ENCODE data around the gene GPR25. TPM values are rescaled to one million over a fixed set of nuclear protein-coding genes. Genes with fewer than 3 reads are reported as not detected.

The GPR25 gene
- total RNA-seq, 1 donor: not detected

DNA sequence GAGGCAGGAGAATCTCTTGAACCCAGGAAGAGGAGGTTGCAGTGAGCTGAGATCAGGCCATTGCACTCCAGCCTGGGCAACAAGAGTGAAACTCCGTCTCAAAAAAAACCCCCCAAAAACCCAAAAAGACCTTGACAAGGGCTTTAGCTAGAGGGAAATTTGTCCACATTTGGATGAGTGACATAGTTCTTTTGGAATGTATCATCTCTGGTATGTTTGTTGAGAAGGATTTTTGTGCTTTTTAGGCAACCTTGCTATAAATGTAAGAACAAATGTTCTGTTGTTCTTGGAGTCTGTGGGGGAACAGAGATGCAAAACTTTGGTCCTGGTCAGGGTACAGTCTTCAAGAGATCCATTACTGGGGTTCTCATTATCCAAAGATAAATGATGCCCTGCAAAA, 50.8 kb downstream of the GPR25 start:
- DNase-seq (ENCODE audit: low read depth): no peak
- H3K4me3 ChIP-seq (ENCODE audit: low read depth, low read length): no peak overlapping the region
- TF ChIP-seq, protein P1, sequence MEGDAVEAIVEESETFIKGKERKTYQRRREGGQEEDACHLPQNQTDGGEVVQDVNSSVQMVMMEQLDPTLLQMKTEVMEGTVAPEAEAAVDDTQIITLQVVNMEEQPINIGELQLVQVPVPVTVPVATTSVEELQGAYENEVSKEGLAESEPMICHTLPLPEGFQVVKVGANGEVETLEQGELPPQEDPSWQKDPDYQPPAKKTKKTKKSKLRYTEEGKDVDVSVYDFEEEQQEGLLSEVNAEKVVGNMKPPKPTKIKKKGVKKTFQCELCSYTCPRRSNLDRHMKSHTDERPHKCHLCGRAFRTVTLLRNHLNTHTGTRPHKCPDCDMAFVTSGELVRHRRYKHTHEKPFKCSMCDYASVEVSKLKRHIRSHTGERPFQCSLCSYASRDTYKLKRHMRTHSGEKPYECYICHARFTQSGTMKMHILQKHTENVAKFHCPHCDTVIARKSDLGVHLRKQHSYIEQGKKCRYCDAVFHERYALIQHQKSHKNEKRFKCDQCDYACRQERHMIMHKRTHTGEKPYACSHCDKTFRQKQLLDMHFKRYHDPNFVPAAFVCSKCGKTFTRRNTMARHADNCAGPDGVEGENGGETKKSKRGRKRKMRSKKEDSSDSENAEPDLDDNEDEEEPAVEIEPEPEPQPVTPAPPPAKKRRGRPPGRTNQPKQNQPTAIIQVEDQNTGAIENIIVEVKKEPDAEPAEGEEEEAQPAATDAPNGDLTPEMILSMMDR (IDR thresholded peaks at IDR 0.05; ENCODE audit: insufficient read depth, low read length): no peak

Other genes starting within 250 kb of the GPR25 start
- 20.3 and 26.4 TPM in 2 replicates for gene DDX59, start 203.1 kb upstream of the GPR25 start, total RNA-seq (ENCODE audit: low replicate concordance)
- gene CAMSAP2, start 134.1 kb upstream of the GPR25 start, total RNA-seq (ENCODE audit: low replicate concordance): 53.8 and 57.5 TPM in 2 replicates
- not detected in 2 replicates for gene INAVA, start 21.9 kb downstream of the GPR25 start, total RNA-seq (ENCODE audit: low replicate concordance)
- gene KIF21B, start 150.7 kb downstream of the GPR25 start, total RNA-seq (ENCODE audit: low replicate concordance): under 0.01 TPM in 1 of 2 replicates, not detected in the other
- gene CACNA1S, start 239.4 kb downstream of the GPR25 start, total RNA-seq (ENCODE audit: low replicate concordance): not detected in 2 replicates

Measured in fibroblast of the aortic adventitia (primary cell).